ENCODE measurements around the gene SHPK.
"Not testable (repeated sequence)": the region's sequence is repeated elsewhere in the genome, so short reads cannot be mapped to it uniquely, and the experiment has no call there.

Gene SHPK

DNA sequence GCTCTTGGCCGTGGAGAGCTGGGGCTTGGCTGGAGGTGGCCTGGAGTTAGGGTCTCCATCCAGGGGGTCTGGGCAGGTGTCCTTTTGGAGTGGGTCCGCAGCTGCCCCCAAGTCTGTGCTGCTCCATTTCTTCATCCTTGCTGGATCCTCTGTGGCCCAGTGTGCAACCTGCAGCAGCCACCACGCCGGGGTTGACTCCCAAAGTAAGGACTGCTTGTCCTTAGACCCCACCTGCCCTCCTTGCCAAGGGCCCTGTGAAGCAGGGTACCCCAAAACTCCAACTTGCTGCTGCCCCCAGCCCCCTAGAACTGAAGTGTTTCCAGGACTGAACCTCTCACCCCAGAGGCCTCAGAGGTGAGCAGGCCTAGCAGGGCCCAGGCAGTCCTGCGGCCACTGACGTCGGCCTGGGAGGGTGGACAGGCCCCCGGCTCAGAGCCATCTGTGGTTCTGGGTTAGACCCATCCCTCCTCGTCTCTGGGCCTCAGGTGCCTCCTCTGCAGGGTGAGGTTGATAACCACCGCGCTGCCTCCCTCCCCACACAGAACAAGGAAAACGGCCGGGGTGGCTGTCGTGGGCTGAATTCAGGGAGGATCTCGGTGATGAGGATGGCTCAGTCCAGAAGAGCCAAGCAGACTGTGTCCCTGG is 43.7 kb downstream of the SHPK start:
- no peak for DNase-seq (ENCODE audit: low read depth in 1 of 2, low spot score in 1 of 2)

GRCh38 chr17:3590768-3591167 is 45.3 kb downstream of the SHPK start:
- no peak for DNase-seq (ENCODE audit: low read depth in 1 of 2, low spot score in 1 of 2)

DNA sequence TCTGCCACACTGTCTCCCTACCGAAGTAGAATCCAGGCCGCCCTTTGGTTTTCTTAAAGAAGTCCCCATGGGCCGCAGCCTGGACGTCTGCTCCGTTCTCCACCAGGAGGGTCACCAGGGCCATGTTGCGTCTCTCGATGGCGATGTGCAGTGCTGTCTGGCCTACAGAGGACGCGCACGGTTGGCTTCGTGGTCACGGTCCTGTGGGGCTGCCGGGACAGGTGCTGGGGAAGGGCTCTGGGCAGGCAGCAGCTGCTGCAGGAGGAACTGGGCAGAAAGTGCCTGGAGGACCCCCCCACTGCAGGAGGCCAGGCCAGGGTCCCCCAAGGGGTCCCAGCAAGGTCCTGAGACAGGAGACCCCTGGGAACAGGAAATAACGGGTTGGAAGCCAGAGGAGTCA is 45.8 kb downstream of the SHPK start:
- no peak for DNase-seq (ENCODE audit: low read depth in 1 of 2, low spot score in 1 of 2)

GRCh38 chr17:3589784-3590183 is 46.3 kb downstream of the SHPK start:
- no peak for DNase-seq (ENCODE audit: low read depth in 1 of 2, low spot score in 1 of 2)

GRCh38 chr17:3585826-3586225 is 50.2 kb downstream of the SHPK start:
- no peak for DNase-seq (ENCODE audit: low read depth in 1 of 2, low spot score in 1 of 2)

DNA sequence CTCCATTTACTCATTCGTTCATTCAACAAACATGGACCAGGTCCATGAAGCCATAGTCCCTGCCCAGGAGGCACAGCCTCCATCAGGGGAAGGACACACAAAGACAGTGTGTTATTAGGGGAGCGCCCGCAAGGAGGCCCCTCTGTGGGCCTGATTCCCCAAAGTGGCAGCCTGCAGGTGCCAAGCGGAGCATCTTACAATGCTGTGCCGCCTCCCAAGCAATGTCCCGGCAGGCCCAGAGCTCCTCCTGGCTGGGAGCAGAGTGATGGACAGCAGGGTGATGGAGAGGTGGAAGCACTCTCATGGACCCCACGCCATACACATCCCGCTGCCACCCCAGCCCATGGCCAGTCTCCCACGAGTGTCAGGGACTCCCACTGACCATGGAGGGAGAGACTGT is 52.6 kb downstream of the SHPK start:
- no peak for DNase-seq (ENCODE audit: low read depth in 1 of 2, low spot score in 1 of 2)

GRCh38 chr17:3582915-3583314 is 53.1 kb downstream of the SHPK start:
- DNase-seq (ENCODE audit: low read depth in 1 of 2, low spot score in 1 of 2), result no peak

- not testable (repeated sequence) for DNase-seq (ENCODE audit: low read depth in 1 of 2, low spot score in 1 of 2)
These were observed 57.4 kb downstream of the SHPK start for GRCh38 chr17:3578667-3579066.

DNA sequence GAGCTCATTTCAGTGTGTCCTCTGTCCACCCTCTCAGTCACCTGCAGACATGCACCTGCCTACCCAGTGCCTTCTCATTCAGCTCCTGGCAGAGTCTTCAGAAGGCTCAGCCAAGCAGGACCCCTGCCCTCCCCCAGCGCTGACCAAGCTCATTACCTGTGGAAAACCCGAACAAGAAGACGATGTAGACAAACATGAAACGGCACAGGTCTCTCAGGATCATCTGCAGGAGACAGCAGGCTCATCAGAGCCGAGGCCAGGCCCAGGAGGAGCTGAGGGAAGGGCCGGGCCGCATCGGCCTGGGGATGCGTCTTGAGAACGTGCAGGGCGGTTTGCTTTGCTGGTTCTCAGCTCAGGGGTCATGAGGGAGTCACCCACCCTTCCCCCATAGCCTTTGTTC is 59.1 kb downstream of the SHPK start:
- DNase-seq (ENCODE audit: low read depth in 1 of 2, low spot score in 1 of 2), result no peak

GRCh38 chr17:3575511-3575910 is 60.5 kb downstream of the SHPK start:
- no peak for DNase-seq (ENCODE audit: low read depth in 1 of 2, low spot score in 1 of 2)

GRCh38 chr17:3574231-3574630 is 61.8 kb downstream of the SHPK start:
- DNase-seq (ENCODE audit: low read depth in 1 of 2, low spot score in 1 of 2), result no peak

DNA sequence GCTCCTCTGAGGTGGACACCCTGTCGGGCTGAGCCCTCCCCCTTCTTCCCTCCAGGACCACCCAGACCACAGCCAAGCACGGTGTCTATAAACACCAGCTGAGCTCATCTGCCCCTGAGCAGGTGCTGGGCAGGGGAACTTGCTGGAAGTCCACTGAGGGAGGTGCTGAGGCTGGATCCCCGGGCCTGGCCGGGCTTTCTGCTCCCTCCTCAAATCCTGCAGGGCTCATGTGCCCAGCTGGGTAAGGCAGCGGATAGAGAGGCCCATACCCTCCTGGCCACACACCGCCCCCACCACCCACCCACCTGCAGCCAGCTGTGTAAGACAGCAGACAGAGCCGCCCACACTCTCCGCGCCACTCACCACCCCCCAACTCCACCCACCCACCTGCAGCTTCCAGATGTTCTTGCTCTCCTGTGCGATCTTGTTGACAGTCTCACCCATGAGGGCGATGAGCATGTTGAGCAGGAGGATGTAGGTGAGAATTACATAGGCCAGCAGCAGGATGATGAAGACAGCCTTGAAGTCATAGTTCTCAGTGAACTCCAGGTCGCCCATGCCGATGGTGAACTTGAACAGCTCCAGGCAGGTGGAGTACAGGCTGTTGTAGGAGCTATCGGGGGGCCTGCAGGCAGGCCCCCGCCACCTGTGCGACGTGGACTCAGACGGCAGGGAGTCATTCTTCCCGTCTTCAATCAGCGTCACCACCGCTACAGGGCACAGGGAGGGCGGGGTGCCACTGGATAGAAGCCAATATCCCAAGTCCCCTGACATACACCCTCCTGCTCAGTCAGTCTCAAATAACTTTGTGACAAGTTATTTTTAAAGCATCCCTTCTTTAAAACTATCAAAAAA is 62.6 kb downstream of the SHPK start:
- no peak for DNase-seq (ENCODE audit: low read depth in 1 of 2, low spot score in 1 of 2)

- no peak for DNase-seq (ENCODE audit: low read depth in 1 of 2, low spot score in 1 of 2)
These were observed 63.8 kb downstream of the SHPK start for GRCh38 chr17:3572231-3572630.

GRCh38 chr17:3571043-3571900 is 64.8 kb downstream of the SHPK start:
- DNase-seq (ENCODE audit: low read depth in 1 of 2, low spot score in 1 of 2), result no peak

DNA sequence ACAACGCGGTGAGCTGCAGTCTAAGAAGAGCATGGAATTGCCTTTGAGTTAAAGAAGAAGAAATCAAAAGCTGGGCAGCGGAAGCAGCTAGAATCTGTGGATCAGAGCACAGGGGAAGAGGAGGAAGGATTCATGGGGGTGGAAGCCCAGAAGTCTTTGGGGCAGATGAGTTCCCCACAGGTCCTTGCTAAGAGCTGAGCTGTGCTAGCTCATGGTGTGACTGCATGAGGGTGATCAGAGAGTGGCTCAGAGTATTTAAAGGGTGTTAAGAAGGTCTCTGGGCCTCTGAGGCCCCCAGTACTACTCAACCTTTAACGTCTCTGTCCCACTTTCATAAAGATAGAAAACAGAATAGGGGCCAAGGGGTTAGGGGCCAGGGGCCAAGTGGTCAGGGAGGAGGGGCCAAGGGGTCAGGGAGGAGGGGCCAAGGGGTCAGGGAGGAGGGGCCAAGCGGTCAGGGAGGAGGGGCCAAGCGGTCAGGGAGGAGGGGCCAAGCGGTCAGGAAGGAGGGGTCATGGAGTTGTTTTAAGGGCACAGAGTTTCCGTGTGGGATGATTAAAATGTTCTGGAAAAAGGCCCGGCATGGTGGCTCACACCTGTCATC is 66.4 kb downstream of the SHPK start:
- no peak for DNase-seq (ENCODE audit: low read depth in 1 of 2, low spot score in 1 of 2)

GRCh38 chr17:3566551-3566950 is 69.5 kb downstream of the SHPK start:
- no peak for DNase-seq (ENCODE audit: low read depth in 1 of 2, low spot score in 1 of 2)

DNA sequence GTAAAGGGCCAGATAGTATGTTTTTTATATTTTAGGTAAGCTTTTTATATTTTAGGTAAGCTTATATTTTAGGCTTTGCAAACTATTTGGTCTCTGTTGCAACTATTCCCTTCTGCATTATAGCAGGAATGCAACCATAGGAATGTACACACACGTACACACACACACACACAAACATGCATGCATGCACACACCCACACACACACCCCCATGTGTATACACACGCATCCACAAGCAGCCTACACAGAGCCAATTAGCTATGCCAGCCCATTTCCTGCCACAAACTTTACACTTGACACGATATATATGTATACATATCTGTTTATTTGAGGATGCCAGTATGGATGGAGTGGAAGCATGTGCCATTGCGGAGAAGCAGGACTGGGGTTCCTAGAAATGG is 70.9 kb downstream of the SHPK start:
- no peak for DNase-seq (ENCODE audit: low read depth in 1 of 2, low spot score in 1 of 2)

DNA sequence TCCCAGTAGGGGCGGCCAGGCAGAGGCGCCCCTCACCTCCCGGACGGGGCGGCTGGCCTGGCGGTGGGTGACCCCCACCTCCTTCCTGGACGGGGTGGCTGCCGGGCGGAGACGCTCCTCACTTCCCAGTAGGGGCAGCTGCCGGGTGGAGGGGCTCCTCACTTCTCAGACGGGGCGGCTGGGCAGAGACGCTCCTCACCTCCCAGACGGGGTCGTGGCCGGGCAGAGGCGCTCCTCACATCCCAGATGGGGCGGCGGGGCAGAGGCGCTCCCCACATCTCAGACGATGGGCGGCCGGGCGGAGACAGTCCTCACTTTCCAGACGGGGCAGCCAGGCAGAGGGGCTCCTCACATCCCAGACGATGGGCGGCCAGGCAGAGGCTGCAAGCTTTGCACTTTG is 71.8 kb downstream of the SHPK start:
- not testable (repeated sequence) for DNase-seq (ENCODE audit: low read depth in 1 of 2, low spot score in 1 of 2)

DNA sequence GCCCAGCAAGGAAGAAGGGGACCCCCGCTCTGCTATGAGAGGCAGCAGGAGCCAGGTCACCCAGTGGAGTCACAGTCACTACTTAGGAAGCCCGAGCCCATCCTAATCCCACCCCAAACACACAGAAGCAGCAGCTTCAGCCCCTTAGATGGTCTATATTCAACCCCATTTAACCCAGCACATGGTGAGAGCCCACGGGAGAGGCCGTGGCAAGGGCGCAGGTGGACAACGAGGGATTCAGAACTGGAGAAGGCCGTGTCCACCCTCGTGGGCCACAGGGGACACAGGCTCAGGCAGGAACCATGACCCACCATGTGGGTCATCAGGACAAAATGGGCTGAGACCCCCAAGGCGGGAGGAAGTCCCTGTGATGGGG is 76.8 kb downstream of the SHPK start:
- no peak for DNase-seq (ENCODE audit: low read depth in 1 of 2, low spot score in 1 of 2)

DNA sequence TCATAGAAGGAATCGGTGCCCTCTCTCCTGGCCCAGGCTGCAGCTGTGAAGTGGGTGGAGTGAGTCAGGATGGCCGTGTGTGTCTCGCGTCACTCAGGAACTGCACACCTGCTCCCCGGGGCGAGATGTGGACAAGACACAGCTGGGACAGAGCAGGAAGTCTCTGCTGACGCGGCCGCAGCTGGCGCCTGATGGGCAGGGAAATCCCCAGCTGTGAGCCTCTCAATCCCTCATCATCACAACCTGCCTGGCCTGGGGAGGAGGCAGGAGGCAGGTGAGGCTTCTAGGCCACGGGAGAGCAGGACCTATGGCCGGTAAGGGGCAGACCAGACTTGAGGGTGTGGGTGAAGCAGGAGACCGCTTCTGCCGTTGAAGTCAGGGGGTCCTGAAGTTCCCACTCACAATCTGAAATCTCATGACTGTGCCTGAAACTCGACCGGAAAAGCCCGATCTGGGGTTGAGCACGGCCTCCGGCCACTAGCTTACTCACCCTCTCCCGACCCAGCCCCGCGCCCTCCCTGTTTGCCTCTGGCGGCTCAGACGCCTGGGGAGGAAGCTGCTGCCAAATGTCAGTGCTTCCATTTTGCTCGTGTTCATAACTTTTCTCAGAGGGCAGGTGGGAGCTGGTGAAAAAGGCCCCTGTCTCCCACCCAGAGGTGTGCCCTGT is 77.3 kb downstream of the SHPK start:
- peak in 1 of 2 donors; percentile 12 for DNase-seq (ENCODE audit: low read depth in 1 of 2, low spot score in 1 of 2)
